NCI-H2107 (cell line): Measurements from ENCODE around the gene ARHGAP12.

Experiments used
- DNase-seq: peaks from one replicate; lab custom pipeline; 2025; lab: John Stamatoyannopoulos, UW

The ARHGAP12 gene

DNA sequence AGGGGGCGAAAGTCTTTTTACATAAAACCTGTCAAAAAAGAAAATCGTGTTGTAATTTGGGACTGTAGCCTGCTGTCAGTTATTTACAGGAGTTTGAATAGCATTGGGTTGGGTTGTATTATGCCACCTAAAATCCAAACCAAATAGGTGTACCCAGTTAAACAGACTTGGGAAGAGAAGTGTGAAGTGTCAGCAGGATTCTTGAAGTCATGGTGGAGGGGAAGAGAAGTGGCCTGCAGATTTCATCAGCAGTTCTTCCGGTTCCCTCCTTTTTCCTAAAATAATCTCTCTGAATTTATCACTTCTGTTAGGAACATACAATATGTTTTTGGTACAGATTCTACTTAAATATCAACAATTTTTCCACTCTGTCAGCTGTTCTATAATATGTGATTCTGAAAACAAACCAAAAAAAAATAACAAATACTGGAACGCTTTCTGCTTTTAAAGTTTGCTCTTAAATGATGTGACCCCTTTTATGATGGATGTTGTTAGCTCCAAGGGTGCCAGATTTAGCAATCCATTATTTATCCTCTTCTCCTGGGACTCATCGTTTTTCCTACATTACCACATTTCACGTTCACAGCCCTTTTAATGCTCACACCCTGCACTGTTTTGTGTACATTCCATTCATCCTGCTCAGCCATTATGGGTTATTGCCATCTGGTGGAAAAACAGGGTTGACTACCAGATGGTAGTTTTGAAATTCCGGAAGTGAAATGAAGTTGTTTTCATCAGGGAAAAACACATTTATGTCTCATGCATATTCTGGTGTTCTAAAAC, 18.7 kb upstream of the ARHGAP12 start:
- DNase-seq = no peak

DNA sequence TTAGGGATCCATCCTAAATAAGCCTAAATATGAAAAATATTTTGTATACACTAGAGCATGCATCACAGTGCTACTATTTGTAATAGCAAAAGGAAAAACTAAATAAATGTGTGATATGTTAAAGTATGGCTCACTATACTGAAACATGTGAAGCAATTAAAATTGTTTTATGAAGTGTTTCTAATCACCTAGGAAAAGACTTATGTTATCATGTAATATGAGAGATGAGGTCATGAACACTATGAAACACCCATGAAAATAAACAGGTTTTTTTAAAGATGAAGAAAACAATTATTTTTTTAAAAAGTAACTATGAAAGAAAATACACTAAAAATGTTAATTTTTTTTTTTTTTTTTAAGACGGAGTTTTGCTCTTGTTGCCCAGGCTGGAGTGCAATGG, 16.8 kb upstream of the ARHGAP12 start:
- no peak for DNase-seq

DNA sequence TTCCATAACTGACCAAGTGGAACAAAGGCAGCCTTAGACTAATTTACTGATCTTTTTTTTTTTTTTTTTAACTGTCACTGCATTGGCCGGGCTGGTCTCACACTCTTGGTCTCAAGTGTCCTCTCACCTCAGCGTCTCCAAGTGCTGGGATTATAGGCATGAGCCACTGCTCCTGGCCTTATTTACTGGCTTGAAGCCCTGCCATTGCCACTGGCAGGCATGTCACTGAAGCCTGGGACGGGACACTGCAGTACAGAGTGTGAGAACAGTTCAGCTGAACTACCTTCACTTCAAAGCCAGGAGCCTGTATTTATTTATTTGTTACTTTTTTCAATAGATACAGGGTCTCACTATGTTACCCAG, 15.4 kb upstream of the ARHGAP12 start:
- DNase-seq = no peak

DNA sequence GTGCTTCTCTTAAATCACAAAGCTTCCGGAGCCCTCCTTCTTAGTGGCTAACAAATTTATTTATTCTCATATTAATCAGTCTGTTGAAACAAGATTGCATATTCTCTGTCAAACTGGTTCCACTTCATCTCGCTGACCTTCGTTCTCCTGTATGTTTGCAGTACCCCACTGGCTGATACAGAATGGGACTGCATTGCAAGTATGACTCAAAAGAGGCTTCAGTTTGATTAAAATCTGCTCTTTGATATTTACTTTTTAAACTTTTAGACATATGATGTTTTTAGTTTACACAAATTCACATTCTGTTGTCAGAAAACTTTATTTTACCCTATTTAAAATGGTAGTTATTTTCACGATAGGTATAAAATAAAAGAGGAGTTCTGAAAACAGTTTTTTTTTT, 14.3 kb upstream of the ARHGAP12 start:
- no peak for DNase-seq

DNA sequence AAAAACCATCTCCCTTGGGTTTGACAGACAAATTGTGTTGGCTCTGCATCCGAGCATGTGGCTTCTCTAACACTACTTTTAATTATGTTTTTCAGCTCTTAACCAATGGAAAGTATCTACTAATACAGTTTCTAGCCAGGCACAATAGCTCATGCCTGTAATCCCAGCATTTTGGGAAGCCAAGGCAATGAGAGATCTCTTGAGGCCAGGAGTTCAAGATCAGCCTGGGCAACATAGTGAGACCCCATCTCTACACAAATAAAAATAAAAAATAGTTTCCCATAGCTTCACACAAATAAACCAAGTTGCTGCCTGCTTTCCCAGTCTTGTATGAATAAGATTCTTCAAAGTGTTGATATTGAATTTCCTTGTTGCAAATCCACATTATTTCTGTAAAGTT, 13.8 kb upstream of the ARHGAP12 start:
- no peak for DNase-seq

DNA sequence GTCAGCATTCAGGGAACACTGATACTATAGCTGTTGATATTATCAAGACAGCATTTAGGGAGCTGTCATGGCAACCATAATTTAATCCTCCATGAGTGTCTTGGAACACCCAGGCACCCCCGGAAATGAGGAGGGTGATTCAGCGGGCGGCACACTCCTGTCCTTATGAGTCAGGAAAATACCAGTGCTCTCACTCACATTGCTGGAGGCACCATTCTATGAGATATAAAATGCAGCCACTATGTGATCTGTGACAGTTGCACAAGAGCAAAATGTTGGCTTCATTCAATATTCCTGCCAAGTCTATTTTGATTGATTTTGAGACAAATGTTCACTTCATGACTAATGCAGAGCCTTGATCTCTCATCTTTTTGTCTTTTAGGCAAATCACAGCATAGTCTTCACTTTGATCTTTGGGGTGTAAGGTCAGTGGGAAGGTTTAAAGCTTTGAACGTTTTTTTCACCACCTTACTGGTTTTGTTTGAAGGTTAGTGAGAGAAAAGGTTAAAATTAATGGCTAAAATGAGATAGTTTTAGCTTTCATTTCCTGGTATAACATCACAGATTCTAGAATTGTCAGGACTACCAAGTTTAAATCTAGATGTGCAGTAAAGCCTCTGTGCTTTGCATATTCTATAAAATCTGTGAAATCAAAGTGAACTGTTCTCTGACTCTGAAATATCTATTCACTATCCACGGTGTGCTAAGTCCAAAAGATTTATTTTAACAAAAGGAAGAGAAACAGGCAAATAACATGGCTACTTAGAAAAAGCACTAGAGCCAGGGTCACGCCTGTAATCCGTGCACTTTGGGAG, 12.4 kb upstream of the ARHGAP12 start:
- no peak for DNase-seq

DNA sequence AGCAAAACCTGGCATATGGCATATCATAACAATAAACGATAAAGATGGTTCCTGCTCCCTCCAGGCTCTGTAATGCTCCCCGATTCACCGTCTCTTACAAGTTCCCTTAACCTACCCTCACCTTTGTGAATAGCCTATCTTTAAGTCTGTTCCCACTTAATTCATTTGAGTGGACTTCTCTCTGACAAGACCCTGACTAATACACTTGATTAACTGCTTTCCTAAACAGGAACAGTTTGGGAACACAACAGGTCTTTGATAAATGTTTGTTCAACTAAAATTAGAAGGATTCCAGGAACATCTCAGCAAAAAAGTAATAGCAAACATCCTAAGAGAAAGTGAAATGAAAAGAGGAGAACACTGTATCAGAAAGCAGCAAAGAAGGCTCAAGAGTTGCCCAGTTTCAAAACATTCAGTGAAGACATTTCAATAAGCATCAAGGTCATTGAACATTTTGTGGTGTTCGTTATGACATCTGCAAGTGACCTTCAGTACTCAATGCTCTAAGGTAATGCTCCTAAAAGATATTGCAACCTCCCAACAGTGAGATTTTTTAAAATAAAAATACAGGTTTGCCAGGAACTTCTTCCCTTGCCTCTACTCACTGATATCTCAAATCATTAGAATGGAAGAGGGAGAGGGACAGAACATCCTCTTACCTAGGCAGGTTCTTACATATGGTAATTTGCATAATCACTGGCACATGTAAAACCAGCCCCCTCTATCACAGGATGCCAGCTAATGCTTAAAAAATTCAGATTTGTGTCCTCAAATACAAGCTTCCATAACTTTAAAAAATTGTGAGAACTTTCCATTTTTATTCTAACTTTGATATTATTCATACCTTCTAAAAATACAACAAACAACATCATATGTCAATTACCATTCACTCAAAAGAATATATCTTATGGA, 11.4 kb upstream of the ARHGAP12 start:
- DNase-seq = no peak

DNA sequence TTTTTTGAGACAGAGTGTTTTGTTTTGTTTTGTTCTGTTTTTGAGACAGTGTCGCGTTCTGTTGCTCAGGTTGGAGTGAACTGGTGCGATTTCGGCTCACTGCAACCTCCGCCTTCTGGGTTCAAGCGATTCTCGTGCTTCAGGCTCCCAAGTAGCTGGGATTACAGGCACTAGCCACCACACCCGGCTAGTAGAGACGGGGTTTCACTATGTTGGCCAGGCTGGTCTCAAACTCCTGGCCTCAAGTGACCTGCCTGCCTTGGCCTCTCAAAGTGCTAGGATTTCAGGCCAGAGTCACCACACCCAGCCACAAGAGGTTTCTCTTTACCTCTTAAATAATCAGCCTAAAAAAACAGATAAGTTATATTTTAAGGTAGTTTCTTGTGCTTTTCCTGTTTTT, 8.7 kb upstream of the ARHGAP12 start:
- DNase-seq = no peak

DNA sequence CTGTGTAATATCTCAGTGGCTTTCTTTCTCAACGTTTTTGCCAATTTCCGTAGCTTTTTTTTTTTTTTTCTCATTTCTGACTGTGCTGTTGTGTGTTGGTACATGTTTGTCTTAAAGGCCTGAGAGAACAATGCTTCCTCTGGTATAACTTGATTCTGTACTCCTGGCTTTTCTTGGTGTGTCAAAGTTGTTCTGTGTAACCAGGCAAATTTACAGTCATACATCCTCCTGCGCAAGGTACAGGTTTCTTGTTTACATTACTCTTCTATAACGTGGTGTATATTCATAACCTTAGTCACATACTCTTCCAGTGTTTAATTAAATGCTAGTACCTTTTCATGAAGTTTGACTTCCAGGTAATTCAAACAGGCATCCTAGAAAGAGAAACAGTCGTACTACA, 8.3 kb upstream of the ARHGAP12 start:
- no peak for DNase-seq

DNA sequence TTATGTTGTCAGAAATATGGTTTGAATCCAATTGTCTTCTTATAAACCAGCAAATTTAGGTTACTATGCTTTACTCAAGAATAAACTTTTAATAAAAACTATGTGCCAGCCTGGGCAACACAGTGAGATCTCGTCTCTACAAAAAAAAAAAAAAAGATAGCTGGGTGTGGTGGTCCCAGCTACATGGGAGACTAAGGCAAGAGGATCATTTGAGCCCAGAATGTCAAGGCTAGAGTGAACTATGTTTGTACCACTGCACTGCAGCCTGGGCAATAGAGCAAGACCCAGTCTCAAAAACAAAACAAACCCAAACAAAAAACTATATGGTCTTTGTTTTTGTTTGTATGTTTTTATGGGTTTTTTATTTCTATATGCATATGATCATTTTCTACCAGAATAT, 7.5 kb upstream of the ARHGAP12 start:
- DNase-seq = no peak

DNA sequence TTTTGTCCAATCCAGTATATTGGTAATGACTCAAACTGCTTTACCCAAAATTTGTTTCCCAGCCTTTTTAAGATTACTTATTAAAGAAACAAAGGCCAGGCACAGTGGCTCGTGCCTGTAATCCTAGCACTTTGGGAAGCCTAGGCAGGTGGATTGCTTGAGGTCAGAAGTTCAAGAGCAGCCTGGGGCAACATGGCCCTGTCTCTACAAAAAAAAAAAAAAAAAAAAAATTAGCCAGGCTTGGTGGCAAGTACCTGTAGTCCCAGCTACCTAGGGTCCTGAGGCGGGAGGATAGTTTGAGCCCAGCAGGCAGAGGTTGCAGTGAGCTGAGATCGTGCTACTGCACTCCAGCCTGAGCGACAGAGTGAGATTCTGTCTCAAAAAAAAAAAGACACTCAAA, 7.0 kb upstream of the ARHGAP12 start:
- no peak for DNase-seq

DNA sequence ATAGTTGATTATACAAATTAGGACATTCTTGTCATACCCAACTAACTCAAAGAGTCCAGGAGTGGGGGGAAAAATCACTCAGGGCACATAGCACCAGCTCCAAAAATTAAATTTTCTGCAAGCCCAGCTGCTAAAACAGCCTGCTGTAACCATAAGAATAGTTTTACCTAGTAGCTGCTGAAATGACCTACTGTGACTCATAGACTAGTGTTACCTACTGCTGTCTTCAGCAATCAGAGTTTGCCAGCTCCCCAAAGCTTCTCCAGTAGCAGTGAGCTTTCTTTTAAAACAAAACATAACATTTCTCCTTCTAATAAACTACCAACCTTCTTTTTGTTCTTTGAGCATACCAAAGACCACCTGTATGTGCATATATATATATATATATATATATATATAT, 4.2 kb upstream of the ARHGAP12 start:
- no peak for DNase-seq

DNA sequence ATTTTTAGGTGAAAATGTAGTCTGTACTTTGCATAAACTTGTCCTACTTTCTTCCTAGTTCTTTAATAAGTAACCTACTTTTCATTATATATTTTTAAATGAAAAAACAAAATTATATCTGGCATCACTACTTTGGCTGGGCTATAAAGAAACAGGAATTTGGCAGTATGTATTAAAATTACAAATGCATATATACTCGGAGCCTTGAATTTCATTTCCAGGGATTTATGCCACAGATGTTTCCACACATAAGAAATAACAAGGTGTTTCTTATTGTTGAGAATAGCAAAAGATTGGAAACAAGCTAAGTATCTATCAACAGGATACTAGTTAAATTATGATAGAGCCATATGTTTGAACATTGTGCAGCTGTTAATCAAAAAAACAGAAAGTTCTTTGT, 2.2 kb upstream of the ARHGAP12 start:
- no peak for DNase-seq

DNA sequence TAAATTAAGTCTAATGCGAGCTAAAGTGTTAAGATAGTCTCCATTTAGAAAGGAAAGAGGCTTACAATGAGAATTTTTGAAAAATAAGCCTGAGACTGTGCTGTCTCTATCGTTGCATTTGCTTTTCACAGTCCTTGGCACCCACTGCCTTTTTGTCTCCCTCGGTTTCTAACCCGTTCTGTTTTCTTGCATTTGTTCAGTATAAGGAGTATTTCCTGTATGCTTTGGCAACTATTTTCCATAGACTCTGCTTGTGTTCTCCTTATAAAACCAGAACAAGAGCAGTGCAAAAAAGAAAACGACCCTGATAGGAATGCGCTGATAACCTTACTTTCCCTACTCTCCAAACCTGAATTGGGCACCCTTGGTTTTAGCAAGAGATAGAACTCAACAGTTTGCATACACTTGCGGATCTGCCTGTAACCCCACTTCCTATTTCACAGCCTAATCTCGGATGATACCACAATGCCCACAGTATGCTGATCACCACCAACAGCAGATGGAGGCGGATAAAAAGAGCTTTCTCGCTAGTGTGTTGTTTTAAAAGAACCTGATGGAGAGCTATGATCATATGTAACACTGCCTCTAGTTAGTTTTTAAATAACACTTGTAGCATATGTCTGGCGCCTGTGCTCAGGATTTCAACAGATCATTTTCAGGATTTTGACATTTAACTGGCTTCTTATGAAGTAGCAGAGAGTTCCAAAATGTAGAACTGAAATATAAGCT, 1.6 kb upstream of the ARHGAP12 start:
- DNase-seq = no peak

DNA sequence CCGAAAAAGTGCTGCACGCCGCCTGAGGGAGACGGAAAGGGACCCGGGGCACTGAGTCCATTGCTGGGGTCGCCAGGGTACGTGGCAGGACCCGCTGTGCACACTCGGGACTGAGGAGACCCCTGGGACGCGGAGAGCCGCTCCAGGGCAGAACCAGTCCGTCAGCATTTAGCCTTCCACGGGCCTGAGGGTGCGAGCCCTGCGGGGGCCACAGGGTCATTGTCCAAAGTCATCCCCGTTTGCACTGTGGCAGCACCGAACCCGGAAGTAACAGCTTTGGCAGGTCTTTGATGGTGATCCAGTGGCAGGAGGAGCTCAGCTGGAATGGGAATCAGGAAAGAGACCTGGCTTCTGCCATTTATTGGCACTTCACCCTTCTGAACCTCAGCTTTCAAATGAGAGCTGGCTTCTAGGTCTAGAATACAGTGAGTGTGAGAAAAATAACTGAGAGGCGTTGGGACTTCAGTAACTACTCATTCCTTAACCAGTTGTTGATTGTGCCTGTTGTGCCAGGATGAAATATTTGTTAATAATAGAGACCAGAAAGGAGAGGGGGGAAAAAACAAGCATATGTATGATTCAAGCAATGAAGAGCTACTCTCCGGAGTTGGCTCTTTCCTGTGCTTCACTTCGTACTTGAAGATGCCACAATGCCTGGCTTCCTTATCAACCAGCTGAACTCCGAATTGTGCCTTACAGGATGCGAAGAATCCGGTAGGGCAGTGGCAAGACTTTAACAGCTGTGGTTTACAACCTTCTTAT, 811 bp upstream of the ARHGAP12 start:
- DNase-seq = no peak

DNA sequence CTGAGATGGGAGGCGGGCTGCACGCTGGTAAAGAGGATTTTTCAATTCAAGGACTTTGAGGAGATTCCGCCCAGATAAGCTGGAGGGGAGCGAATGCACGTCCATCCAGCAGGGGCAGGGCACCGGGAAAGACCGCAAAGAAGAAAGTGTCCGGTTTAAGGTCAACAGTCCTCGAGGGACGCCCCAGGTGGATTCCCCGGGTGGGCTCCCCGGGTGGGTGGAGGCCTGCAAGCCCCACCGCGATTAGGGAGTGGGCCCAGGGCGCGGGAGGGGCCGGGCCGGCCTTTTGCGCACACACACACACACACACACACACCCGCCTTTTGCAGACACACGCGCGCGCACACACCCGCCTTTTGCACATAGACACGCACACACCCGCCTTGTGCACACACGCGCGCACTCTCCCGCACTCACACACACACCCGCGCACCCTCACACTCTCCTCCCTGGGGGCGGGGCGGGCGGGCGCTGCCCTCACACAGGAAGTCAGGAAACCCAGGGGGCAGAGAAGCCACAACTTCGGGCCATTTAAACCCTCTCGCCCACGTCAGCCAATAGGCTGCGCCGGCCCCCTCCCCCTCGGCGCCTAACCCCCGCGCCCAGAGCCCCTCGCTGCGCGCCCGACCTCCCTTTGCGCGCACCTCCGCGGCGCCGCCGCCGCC, 615 bp downstream of the ARHGAP12 start:
- no peak for DNase-seq

DNA sequence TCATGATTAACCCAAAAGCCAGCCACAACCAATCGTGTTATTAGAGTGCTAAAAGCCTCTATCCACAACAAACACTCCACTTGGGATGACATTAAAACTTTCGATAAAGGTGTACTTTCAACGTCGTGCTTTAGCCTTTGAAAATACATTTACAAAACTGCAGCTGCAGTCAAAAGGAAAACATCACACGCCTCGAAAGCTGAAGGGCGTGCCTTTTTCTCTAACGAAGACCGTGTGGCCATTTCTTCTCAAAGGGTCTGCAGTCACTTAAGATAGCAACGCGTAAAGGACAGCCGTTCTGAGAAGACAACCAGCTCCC, 1.1 kb downstream of the ARHGAP12 start:
- DNase-seq = no peak

DNA sequence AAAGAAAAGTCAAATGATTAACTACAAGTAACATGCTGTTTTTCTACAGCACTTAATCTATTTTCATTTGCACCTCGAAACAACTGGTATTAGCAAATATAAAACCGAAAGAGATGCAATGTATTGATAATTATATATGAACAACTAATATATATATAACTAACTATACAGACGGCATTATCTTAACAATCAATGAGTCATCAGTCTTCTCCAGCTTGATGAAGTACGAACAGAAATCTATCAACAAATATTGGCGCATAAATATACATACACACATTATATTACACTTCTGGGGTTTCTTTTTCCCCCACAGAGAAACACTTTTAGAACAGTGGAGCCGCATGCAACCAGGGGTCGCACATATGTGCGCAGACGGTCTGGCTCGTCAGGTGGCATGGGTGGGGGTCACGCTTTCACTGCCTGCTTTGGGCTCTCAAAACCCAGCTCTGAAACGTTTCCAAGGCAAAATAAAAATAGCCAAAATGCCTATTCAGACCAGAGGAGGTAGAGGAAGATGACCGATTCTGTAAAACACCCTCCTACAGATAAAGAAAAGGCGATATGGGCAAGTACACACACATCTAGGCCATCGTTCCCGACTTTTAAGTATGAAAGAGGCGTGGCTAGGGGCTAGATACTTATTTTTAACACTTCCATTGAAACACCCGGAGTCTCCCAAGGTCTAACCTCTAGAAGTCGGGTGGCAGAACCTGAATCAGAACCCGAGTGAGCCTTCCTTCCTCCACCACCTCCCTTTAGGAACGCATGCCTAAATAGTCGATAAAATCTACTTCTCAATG, 1.7 kb downstream of the ARHGAP12 start:
- no peak for DNase-seq

DNA sequence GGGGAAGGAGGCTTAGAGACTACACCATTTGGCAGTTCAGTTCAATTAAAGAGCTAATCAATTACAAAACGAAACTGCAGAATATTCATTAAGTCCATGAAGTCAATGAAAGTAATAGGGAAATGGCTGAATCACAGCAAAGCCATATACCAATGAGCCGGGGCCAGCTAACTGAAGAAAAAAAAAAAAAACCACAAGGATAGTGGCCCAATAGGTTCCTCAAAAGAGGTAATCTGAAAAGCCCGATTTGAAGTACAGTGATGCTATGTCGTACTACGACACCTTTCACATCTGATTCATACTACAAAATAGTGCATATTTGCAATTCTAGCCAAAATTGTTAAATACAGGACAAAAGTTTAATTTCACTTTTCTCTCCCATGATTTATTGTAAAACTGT, 2.5 kb downstream of the ARHGAP12 start:
- DNase-seq = no peak

DNA sequence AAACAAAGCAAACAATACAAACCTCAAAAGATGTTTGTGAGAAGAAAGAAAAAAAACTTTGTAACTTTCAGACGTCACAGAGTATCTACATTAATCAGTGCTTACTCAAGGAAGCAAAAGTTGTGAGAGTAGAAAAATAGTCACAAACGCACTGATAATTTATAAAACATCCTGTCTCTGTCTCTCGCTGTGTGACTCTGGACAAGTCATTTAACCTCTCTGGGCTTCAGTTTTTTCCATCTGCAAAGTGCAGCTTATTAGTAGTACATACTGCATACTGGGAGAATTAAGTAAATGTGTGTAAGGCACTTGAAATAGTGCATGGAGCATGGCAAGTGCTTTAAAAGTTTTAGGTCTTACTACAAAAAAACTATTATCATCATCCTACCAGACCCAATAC, 3.8 kb downstream of the ARHGAP12 start:
- no peak for DNase-seq
